GM12874 (cell line): ENCODE data around the gene UFD1.

Experiments used
- TF ChIP-seq, protein P1 (sequence below): IDR thresholded peaks from 2 replicates; pipeline ENCODE4 v1.5.1; 2011; ENCODE audit warnings: low read depth, mild to moderate bottlenecking, control low read depth, low read length, moderate library complexity; ENCODE audit not compliant: insufficient read depth

Gene UFD1

DNA sequence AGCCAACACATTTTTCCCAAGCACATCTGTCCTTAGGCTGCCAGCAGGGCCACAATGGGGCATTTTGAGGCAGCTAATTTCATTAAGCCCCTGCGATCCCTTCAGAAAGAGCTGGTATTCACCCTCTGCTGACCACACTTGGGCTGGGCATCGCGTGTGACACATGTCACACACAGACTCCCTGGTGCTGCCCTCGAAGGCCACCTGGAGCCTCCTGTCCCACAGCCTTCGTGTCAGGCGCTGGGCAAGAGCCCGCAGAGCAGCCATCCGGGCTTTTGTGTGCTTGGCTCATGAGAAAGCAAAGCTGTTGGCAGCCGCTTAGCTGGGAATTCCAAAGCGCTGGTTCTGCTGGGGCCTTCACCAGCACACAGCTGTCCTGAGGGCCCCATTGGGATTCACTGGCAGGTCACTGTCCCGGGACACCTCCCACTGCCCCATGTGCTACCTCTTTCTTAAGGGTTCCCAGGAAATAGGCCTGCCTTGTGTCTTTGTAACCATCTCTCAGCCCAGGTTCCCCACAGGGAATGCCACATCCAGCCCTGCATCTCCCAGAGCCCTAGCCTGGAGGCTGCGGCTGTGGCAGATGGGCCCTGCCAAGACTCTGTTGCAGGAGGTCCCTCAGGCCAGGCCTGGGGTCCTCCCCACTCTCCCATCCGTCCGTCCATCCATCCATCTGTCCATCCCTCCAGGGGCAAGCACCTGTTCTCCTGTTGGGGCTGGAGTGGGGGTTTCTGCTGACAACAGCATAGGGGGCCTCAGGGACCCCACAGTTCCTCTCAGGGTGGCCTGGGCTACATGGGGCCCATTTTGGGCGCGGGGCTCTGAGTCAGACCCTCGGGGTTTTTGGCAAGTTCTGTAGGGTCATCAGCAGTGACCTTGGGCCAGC is 40.3 kb upstream of the UFD1 start:
- TF ChIP-seq, protein P1, sequence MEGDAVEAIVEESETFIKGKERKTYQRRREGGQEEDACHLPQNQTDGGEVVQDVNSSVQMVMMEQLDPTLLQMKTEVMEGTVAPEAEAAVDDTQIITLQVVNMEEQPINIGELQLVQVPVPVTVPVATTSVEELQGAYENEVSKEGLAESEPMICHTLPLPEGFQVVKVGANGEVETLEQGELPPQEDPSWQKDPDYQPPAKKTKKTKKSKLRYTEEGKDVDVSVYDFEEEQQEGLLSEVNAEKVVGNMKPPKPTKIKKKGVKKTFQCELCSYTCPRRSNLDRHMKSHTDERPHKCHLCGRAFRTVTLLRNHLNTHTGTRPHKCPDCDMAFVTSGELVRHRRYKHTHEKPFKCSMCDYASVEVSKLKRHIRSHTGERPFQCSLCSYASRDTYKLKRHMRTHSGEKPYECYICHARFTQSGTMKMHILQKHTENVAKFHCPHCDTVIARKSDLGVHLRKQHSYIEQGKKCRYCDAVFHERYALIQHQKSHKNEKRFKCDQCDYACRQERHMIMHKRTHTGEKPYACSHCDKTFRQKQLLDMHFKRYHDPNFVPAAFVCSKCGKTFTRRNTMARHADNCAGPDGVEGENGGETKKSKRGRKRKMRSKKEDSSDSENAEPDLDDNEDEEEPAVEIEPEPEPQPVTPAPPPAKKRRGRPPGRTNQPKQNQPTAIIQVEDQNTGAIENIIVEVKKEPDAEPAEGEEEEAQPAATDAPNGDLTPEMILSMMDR = no peak

DNA sequence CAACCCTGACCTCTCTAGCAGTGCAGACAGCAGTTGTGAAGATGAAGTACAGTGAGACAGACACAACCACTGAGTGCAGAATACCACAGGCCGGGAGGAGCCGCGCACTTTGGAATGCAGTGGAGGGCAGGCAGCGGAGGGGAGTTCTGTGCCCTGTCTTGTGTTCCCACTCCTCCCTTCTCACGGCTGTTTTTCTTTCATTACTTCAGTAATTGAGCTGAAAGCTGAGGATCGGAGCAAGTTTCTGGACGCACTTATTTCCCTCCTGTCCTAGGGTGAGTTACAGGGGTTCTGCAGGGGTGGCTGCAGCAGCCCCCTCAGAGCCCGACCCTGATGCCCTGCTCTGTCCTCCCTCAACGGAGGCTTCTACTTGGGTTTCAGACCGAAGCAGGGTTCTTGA is 39.6 kb upstream of the UFD1 start:
- TF ChIP-seq, protein P1 = no peak

DNA sequence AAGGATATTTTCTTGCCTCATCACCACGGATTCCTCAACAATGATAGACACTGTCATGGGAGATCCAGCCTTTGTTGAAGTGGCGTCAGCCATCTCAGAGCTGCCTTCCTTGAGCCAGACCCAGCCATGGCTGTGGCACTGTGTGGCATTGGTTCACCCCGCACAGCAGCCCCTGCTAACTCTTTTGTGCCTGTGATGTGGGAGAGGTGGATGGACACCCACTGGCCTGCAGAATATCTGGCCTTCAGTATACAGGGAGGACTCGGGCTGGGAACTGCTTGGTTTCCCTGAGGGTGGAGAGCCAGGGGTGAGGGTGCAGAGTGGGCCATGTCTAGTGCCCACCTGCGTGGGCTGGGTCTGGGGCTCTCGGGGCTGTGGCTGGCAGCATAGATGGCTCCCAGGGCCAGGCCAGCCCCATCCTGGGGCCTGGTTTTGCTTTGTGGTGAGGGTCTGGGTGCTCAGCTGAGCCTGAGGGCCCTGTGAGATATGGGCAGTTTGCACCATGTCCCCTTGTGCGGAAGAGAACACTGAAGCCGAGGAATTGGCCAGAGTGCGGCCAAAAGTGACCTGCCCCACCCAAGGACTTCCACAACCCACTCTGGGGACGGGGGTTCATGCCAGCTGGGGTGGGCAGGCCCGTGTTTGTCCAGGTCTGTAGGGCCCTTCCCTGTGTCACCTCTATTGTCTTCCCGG is 39.1 kb upstream of the UFD1 start:
- TF ChIP-seq, protein P1 = no peak

GRCh38 chr22:19517171-19517500 is 38.1 kb upstream of the UFD1 start:
- TF ChIP-seq, protein P1 = no peak

DNA sequence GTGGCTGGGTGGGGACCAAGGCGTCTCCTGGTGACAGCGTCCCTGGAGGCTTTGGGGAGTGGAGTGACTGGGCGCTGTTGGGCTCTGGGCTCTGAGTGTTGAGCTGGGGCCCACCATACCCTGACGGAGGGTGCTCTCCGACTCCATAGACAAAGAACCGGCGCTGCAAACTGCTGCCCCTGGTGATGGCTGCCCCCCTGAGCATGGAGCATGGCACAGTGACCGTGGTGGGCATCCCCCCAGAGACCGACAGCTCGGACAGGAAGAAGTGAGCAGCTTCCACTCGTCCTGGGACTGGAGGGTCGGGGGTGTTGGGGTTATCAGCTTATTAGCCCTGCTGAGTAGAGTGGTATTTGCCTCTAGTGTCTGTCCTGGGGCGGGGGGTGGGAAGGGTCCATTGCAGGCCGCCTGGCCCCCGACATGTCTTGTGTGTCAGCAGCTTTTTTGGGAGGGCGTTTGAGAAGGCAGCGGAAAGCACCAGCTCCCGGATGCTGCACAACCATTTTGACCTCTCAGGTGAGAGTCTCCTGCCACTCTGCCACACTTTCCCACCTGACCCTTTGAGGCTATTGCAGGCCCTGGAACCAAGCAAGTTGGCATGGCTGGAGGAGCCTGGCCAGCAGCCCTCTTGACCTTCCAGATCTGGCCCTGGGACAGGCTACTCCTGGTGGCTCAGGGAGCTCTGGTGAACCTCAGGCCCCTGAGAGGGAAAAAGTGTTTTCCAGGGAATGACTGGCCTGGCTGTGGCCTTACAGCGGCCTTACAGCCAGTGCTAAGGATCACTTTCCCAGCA is 37.6 kb upstream of the UFD1 start:
- TF ChIP-seq, protein P1 = no peak

- TF ChIP-seq, protein P1 = no peak
These were observed 36.8 kb upstream of the UFD1 start for GRCh38 chr22:19515654-19516377.
